ENCODE results near the gene CELSR1.

Gene CELSR1

DNA sequence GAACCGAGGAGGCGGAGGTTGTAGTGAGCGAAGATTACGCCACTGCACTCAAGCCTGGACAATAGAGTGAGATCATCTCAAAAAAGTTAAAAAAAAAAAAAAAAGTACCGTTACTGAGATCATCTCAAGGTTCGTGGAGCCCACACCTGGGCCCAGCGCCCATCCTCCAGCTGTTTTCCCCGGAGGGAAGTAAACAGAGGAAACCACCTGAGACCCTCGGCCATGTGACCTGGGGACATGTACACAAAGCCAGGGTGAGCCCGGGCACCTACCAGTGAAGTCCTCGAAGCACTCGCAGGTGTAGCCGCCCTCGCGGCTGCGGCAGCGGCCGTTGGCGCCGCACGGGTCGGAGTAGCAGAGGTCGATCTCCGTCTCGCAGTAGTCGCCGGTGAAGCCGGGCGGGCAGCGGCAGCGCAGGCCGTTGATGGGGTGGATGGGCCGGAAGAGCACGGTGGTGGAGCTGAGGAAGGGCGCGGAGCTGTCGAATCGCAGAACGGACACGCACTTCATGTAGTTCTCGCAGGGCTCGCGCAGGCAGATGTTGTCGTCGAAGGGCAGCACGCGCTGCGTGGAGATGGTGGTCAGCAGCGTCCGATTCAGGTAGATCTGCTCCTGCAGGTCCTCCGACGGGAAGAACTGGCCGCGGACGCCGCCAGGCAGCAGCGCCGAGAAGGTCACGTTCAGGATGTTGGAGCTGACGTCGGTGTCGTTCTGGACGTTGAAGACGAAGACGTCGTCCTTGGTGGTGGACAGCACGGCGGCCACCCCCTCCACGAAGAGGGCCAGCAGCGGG, 73.8 kb downstream of the CELSR1 start:
- no peak for DNase-seq (ENCODE audit: low read depth, low spot score)

DNA sequence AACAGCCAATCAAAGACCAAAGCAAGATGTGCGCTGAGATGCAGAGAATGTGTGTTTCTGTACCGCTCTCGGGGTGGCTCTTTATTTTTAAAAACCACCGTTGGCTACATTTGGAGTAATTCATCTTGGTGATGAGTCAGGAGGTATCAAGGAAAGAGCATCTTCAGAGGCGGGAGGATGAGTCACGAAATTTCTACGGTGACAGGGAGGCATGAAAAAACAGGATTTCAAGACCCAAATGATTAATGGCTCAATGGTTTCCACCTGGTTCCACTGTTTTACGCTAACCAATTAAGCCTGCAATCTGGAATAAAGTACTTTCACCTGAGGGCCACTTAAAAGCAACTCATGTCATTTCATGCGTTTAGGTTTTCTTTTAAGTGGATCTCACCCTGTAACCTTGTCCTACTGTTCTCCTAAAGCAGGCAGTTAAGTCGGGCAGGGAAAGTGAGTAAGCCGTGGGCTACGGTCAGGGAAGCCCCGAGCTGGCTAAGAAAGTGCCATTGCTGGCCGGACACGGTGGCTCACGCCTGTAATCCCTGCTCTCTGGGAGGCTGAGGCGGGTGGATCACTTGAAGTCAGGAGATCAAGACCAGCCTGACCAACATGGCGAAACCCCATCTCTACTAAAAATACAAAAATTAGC, 74.6 kb downstream of the CELSR1 start:
- no peak for DNase-seq (ENCODE audit: low read depth, low spot score)

DNA sequence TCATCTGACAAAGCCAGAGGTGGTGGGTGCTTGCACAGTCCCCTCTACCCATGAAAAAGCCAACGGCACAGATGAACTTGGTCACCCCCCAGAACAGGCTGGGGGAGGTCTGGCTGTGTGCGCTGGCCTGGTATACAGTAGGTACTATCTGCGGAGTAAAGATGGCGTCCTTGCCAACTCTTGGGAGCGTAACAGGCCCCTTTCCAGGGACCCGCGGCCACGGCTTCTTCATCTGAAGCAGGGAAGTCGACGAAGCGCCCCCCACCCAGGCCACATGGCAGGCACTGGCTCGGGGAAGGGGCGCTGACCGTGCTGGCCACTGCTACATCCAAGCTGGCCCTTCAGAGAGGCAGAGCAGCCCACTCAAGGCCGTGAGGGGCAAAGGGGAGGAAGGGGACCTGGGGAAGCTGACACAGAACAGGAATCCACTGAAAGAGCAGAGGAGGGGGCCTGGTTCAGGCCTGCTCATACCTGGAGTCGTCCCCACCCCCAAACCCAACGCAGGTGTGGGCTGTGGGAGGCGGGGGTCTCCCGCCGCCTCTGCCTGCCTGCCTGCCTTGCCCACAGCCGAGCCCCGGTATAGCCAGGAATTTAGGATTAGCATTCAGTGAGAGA, 75.7 kb downstream of the CELSR1 start:
- no peak for DNase-seq (ENCODE audit: low read depth, low spot score)

DNA sequence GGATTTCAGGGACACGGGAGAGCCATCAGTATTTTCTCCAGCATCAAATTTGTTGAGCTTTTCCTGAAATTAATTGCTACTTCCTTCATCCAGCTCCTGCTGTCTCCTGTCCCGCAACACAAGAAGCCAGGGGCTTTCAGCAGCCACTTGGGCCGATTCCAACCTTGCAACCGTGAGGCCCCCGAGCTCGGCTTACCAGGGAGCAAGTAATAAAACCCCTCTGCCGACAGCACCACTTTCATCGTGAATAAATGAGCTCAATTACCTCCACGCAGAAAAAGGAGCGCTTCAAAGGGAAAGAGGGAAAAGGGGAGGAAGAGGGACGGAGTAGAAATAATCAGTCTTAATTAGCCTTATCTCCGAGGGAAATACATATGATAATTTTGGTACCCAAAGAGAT, 76.6 kb downstream of the CELSR1 start:
- no peak for DNase-seq (ENCODE audit: low read depth, low spot score)

DNA sequence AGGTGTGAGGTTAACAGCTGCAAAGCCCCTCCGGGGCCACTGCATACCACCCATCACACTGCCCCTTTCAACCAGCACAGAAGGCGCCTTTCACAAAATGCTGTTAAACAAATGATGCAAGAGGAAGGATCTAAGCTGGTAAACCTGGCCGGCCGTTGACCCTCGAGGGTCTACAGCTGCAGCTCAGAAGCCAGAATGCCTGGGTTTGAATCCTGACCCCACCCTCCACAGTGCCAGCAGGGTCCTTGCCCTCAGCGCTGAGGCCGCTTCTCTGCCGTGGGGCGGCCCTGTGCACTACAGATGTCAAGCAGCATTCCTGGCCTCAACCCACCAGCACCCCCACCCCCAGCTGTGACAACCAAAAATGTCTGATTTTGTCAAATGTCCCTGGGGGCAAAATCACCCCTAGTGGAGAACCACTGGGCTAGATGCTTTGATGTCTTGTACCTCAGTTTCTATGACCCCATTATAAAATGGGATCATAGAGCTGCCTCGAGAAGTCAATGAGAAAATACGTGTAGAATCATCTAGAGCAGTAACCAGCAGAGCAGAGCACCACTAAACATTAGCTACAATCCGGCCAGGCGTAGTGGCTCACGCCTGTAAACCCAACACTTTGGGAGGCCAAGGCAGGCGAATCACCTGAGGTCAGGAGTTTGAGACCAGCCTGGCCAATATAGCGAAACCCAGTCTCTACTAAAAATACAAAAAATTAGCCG, 77.9 kb downstream of the CELSR1 start:
- DNase-seq (ENCODE audit: low read depth, low spot score), result no peak

DNA sequence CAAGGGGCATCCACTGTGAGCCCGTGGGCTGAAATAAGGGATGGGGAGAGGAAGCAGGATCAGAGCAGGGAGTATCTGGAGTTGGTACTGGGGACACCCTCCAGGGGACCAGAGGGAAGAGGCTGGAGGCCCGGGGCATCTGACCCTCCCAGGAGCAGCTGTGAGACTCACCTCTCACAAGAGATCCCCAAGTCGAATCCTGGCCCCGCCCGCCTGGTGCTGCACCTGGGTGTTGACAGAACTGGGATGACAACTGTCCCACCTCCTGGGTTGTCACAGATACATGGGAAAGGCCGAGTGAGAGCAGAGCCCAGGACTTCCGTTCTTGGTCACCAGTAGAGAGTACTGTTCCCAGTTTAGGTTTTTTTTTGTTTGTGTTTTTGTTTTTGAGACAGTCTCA, 78.9 kb downstream of the CELSR1 start:
- no peak for DNase-seq (ENCODE audit: low read depth, low spot score)

DNA sequence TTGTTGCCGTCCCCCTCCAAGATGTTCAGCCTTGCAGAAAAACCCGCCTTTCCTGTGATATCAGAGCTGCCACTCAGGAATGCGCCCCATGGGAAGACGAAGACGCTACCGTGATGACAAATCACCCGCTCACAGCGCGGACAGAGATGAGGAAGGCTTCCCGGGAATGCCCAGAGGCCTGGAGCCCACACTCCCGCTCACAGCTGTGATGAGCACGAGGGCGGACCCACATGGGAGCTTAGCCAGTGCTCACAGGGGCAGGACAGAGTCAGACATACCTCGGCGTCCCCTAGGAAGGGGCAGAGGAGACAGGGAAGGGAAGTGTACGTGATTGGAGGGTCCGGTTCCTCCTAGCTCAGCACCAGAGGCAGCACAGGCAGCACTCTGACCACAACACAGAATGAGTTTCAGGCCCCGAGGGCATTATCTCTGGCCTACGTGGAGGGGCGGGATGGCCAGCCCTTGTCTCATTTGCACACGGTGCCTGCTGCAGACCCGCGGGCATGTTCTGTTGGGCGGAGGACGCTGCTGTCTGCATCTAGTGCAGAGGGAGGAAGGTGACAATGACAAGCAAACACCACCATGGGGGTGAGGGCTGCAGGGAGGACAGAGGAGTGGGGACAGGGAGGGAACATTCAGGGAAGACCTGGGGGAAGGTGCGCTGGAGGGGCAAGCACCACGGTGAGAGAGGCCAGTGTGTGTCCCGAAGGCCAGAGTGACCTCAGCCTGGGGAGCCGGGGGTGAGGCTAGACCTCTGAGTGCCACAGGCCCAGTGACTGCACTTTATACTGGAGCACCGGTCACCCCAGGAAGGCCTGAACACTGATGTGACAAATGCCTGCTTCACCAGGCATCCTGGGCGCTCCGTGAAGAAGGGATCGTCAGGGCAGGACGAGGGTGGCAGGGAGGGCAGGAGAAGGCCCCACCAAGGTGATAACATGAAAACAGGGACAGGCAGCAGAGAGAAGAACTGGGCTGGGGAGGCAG, 79.6 kb downstream of the CELSR1 start:
- DNase-seq (ENCODE audit: low read depth, low spot score), result no peak

DNA sequence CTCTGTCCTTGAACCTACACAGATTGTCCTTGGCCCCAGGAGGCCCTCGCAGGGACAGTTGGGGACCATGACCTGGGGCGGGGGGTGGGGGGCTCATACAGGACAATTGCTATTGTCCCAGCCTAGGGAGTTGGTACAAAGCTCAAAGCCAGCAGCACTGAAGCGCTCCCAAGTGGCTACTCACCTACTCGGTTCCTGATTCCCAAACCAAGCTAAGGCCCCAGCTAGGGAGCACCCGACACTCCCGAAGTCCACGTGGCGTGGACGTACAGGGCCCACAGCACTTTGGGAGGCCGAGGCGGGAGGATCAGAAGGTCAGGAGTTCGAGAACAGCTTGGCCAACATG, 80.6 kb downstream of the CELSR1 start:
- DNase-seq (ENCODE audit: low read depth, low spot score), result no peak

DNA sequence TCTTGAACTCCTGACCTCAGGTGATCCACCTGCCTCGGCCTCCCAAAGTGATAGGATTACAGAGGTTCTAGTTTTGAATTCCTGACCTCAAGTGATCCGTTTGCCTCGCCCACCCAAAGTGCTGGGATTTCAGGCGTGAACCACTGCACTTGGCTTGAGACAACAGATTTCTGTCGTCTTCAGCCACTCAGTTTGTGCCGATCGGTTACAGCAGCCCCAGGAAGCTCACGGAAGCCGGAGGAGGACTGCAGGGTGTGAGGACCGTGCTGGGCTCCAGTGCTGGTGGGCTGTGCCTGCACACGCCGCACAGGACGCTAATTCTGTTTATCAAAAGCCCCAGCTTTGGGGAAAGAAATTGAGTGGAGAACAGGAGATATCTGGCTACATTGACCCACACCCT, 82.0 kb downstream of the CELSR1 start:
- DNase-seq (ENCODE audit: low read depth, low spot score), result no peak

DNA sequence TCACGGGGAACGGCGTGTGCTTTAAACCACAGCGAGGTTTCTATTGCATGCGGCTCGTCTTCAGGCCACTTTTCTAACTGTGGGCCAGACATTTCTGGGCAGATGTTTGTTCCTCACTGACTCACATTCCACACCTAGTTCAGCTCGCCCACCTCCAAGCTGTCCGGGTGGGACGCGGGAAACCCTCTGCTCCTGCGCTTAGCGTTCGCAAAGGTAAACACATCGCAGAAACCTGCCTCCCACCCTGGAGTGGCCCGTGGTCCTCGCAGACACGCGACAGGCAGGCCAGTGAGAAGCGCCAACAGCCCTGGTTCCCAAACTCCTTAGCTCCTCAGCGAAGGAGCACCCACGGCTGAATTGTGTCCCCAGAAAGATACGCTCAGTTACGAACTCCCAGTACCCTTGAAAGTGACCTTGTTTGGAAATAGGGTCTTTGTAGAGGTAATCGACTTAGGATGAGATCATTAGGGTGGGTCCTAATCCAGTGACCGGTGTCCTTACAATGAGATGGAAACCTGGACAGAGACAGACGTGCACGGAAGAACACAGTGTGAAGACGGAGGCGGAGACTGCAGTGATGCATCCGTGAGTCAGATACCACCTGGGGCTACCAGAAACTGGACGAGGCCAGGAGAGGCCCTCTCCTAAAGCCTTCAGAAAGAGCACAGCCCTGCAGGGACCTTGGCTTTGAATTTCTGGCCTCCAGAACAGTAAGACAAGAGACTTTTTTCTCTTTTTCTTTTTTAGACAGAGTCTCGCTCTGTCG, 82.7 kb downstream of the CELSR1 start:
- DNase-seq (ENCODE audit: low read depth, low spot score), result no peak

DNA sequence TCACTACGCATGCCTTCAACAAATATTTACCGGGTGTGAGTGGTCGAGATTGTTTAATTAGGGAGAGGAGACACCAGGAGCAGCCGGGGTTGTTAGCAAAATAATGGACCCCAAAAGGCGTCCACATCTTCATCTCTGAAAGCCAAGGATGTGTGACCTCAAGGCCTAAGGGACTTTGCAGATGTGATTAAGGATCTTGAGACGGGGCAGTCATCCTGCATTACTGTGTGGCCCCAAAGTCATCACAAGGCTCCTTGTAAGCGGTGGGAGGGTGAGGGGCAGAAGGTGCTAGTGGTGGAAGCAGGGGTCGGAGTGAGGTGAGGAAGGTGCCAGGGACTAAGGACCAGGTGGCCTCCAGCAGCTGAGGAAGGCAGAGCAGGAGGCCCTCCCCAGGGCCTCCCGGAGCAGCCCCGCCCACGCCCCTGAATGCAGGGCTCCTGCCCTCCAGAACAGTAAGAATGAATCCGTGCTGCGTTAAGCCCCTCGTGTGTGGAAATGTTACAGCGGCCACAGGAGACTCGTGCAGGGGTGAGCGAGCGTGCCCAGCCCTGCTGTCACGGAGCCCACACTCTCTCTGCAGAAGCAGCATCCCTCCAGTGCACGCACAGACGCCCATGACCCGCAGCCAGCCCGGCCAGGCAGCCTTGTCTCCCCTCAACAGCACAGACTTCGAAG, 83.5 kb downstream of the CELSR1 start:
- no peak for DNase-seq (ENCODE audit: low read depth, low spot score)

DNA sequence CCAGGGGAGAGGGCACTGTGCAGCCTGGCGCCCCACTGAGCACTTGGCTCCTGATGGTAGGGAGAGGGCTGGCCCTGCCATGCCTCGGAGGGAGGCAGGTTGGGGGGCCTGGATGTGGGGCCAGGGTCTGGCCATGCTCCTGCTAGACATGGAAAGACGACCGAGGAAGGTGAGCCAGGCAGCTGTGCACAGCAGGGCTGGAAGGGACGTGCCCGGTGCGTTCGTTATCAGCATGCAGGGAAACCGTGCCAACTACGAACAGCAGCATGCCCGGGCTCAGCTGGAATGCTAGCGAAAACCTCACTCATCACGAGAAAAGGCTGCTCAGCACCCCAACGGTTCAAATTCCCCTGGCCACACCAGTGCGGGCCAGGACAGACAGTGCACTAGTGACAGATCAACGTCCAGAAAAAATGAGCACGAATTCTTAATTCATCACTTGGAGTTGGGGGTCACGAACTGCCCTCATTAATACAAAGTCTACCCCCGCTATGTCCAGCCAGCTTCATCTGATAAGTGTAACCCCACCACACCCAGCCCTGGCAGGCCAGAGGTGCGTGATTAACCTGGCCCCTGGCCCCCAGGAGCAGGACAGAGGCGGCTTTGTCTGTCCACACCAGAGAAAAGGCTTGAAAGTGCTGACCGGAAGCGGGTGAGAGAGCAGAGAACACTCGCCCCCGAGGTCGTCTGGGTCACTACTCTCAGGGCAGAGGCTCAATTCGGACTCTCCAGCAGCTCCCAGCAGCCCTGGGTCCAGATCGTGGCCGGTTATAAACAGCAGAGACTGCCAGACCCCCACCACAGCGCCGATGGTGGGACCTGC, 84.2 kb downstream of the CELSR1 start:
- DNase-seq (ENCODE audit: low read depth, low spot score), result no peak

DNA sequence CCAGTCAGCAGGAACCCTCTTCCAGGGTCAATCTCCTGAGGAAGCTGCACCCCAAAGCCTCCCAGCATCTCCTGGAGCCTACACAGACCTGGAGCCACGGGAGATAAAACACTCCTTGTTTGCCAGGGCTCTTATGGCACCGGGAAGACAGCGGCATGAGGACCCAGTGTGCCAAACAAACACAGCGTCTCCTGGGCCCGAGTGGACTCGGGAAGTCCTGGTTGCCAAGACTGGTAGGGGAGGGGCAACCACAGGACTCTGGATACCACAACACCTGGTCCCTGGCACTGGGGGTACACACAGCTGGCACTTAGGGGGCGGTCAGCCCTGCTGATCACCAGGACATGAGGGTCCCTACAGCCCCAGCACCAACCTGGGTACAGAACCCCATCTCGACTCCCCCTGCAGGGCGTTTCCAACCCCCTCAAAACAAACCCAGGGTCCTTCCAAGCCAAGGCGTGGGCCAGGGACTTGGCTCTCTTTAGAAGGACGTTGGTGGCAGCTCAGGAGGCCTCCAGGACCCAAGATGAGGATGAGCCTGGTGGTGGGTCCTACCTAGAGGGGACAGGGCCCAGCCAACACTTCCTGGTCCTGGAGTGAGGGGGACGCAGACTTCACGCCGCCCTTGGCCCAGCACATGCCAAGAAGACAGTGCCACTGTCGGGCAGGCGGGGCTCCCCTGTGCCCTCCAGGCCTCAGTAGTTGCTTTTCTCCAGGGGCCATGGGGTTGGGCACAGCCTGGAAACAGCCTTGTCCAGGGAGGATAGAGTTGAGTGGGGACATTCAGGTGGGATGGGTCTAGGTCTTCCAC, 85.0 kb downstream of the CELSR1 start:
- no peak for DNase-seq (ENCODE audit: low read depth, low spot score)

DNA sequence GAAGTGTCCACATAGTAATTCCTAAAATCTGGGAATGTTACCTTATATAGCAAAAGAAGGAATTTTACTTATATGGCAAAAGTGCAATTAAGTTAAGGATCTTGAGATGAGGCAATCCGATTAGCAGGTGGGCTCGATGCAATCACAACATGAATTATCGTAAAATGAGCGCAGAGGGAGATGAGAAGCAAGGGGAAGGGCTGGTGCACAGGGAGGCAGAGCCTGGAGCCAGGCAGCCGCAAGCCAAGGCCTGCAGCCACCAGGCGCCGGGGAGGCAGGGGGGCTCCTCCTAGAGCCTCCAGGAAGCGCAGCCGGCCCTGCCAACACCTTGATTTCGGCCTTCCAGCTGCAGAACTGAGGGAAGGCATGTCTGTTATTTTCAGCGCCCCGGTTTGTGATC, 85.7 kb downstream of the CELSR1 start:
- DNase-seq (ENCODE audit: low read depth, low spot score), result no peak

DNA sequence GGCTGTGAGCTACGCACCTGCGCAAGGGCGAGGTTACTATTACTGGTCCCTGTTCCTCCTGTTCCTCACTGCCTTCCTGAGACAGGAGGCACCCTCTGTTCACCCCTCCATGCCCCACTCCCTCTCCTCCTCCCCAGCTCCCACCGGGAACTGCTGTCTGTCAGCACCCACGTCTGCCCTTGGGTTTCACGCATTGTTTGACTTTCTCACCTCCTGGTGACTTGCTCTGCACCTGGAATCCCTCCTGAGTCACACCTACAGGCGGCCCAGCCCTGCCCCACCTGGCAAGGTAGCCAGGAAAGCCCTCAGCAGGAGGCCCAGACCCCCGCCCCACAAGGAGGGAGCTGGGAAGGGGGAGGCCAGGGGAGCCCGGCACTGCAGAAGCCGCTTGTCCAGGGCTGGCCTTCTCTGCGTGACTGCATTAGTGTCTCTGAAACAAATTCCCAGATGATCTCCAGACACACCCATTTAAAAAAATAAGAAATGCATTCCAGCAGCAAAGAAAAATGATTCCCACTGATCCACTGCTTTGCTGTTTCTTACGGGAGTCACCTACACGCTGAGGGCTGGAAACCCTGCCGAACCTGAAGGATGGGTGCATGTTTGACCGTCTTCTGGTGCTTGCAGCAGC, 86.4 kb downstream of the CELSR1 start:
- DNase-seq (ENCODE audit: low read depth, low spot score), result no peak

DNA sequence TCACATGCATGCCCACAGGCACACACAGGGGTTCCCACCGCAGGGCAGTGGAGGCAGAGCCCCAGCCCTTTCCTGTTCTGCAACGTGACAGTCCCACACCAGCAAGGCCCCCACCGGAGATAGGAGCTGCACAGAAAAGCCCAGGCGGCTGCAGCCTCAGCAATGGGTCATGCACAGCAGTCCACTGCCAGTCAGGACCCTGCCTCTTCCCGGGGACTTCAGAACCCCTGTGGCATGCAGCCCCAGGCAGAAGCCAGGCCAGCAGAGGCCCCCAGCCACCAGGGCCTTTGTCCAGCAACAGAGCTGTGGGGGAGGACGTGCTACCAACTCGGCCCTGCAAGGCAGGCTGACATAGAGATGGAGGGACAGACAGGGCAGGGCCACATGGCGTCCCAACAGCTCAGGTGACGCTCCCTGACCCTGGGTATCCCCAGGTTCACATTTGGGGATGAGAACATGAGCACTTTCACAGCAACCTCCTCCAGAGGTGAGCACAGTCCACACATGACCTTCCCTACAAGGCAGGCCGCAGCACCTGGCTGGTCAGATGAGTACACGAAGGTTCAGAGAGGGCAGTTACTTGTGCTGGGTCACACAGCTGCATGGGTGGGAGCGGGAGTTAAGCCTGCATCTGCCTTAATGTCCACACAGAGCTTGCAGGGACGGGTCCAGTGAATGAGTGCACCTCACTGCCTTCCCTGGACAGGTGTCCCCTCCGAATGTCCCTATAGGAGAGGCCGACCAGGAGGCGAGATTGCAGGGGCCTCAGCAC, 87.3 kb downstream of the CELSR1 start:
- DNase-seq (ENCODE audit: low read depth, low spot score), result no peak

DNA sequence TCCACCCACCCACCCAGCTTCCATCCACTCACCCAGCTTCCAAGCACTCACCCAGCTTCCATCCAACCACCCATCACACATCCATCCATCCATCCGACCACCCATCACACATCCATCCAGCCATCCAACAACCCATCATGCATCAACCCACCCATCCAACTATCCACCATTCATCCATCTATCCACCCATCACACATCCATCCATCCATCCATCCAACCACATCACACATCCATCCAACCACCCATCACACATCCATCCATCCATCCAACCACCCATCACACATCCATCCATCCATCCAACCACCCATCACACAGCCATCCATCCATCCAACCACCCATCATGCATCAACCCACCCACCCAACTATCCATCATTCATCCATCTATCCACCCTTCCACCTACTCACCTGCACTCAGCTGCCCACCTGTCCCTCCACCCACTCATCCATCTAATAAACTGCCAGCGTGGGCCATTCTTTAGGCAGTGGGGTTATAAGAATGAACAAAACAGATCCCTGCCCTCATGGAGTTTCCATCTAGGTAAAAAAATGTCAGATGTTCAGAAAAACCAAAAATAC, 88.2 kb downstream of the CELSR1 start:
- no peak for DNase-seq (ENCODE audit: low read depth, low spot score)

Measured in iPS DF 19.7 (cell line).